Measurements from ENCODE around the gene TMEM130.

TMEM130 gene

GRCh38 chr7:98869597-98870120 lies at the start of gene TMEM130:
TMEM130 (minus strand) TSS chr7:98870014; CDS start chr7:98869861, 153 bp downstream.
- no peak for DNase-seq (ENCODE audit: low spot score)

- DNase-seq (ENCODE audit: low spot score) = no peak
Observed at GRCh38 chr7:98917331-98917730, 47.5 kb upstream of the TMEM130 start.

DNA sequence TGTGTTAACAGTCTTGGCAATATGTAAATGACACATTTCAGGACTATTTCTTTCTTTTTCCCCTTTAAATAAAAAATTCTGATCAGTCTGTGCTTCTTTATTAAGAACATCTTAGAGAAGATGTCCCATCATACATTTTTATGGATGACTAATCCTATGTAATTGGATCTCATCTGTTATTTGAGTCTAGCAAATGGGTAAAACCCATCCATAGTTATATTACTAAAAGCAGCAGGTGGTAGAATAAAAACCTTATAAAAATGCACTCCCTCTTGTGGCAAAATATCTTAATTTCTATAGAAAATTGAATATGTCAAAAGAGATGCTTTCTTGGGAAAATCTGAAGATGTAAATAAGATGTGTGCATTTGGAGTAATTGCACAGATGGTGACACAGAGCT lies 43.8 kb upstream of the TMEM130 start:
- no peak for DNase-seq (ENCODE audit: low spot score)

DNA sequence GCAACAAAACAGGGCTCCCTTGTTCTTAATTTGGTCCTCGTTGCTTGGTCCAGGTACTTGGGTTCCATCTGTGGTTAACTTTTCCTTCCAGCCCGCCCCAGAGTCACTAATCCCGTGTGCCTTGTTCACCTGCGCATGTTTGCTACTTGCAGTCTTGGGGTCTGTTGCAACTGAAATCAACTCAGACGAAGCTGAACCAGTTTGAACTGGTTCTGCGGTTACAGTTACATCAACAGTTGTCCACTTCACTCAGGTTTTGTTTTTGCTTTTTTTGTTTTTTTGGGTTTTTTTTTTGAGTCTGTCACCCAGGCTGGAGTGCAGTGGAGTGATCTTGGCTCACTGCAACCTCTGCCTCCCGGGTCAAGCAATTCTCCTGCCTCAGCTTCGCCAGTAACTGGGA lies 43.2 kb upstream of the TMEM130 start:
- DNase-seq (ENCODE audit: low spot score) = no peak

DNA sequence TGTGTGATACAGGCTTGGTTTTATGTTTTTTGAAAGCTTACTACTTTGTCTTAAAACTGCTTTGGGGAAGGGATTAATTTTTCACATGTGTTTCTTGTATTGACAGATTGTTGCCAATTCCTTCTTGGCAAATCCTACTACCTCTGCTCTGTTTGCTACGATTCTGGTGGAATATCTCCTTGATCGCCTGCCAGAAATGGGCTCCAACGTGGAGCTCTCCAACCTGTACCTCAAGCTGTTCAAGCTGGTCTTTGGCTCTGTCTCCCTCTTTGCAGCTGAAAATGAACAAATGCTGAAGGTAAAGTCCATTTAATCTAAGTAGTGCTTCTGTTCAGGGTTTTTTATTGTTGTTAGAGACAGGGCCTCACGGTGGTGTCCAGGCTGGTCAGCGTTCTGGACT lies 42.1 kb upstream of the TMEM130 start:
- DNase-seq (ENCODE audit: low spot score) = no peak

DNA sequence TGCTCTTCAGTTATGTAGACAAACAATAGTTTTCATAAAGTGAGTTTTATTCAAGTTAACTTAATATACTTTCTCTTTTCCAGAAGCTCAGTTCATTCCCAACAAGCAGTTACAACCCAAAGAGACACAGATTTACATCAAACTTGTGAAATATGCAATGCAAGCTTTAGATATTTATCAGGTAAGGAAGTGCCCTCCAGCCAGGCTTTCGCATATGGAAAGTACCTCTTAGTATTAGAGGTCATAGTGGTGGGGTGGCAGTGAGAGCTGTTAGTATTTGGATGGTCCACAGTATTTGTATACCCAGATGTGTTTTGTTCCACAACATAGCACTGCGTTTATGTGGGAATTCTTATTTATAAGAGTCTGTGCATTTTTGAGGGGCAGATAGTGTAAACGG lies 40.6 kb upstream of the TMEM130 start:
- DNase-seq (ENCODE audit: low spot score) = no peak

- DNase-seq (ENCODE audit: low spot score) = no peak
Observed at GRCh38 chr7:98909487-98909886, 39.7 kb upstream of the TMEM130 start.

GRCh38 chr7:98908585-98908984 lies 38.8 kb upstream of the TMEM130 start:
- no peak for DNase-seq (ENCODE audit: low spot score)

GRCh38 chr7:98907570-98907969 lies 37.8 kb upstream of the TMEM130 start:
- no peak for DNase-seq (ENCODE audit: low spot score)

DNA sequence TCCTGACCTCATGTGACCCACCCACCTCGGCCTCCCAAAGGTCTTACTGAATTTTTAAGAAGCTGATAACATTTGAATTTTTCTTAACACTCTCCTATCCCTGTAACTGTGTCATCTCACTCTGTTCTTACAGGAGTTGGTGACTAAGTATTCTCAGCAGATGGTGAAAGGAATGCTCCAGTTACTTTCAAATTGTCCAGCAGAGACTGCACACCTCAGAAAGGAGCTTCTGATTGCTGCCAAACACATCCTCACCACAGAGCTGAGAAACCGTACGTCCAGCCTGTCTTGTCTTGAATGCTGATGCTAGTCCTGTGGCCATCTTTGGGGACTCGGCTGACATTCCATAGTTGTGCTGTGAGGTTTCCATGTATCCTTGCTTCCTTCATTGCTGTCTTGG lies 33.4 kb upstream of the TMEM130 start:
- no peak for DNase-seq (ENCODE audit: low spot score)

GRCh38 chr7:98902523-98902922 lies 32.7 kb upstream of the TMEM130 start:
- DNase-seq (ENCODE audit: low spot score) = no peak

GRCh38 chr7:98900815-98901214 lies 31.0 kb upstream of the TMEM130 start:
- no peak for DNase-seq (ENCODE audit: low spot score)

DNA sequence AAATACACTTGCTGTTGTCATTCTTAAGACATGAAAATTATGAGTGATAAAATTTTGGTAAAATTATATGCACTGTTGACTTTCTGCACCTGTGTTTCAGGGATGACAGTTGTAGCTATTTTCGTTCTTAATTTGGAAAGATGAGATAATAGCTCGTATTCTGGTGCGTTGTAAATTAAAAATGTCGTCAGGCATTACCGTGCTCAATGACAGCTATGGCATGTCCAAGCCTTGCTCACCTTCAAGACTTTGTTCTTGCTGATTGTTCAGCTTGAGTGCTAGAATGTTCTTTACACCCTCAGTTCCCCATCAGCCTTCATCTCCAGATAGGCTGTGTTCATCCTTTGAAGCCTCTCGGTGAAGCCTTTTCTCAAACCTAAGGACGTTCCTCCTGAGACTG lies 30.0 kb upstream of the TMEM130 start:
- DNase-seq (ENCODE audit: low spot score) = no peak

- no peak for DNase-seq (ENCODE audit: low spot score)
Observed at GRCh38 chr7:98892609-98893008, 22.8 kb upstream of the TMEM130 start.

DNA sequence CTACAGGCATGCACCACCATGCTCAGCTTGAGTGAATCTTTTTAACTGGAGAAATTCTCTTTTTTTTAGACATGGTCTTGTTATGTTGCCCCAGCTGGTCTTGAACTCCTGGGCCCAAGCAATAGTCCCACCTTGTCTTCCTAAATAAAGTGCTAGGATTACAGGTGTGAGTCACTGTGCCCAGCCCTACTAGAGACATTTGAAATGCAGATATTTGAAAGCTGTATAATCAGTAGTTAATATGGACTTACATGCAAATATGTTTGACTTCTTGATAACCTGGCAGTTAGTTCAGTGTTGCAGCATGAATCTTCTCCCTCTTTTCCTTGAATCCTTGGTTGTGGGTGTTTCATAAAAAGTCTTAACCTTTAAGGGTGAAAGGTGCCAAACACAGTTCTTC lies 17.2 kb upstream of the TMEM130 start:
- no peak for DNase-seq (ENCODE audit: low spot score)

GRCh38 chr7:98884416-98884815 lies 14.6 kb upstream of the TMEM130 start:
- DNase-seq (ENCODE audit: low spot score) = no peak

DNA sequence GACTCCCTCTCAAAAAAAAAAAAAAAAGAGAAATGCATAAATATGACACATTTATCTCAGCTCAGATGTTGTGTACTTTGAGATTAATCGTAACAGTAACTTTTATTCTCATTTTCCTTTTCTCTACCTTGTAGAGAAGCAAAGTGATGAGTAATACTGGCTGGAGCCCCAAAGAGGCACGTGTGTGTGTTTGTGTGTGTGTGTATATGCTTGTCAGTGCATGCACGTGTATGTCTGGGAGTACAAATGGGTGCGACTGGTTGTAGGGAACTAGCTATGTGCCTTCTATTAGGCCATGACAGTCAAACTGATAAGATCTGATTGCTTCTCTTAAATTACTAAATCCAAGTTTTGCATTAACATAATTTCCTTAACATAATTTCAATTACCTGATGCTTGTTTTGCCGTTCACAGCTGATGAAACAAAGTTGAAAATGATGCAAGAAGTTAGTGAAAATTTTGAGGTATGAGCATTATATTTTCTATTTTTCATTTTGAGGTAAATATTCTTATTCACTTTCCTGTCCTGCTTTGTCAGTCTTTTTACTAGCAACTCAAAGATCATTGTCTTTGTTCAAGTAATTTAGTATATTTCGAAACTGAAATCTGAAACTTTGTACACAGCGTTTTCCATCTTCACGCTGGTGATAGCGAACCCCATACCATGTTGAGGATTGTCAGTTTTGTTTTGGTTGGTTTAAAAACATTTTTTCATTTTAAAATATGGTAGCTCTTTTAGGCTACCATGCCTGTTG lies 11.9 kb upstream of the TMEM130 start:
- no peak for DNase-seq (ENCODE audit: low spot score)

GRCh38 chr7:98880485-98880884 lies 10.7 kb upstream of the TMEM130 start:
- no peak for DNase-seq (ENCODE audit: low spot score)

DNA sequence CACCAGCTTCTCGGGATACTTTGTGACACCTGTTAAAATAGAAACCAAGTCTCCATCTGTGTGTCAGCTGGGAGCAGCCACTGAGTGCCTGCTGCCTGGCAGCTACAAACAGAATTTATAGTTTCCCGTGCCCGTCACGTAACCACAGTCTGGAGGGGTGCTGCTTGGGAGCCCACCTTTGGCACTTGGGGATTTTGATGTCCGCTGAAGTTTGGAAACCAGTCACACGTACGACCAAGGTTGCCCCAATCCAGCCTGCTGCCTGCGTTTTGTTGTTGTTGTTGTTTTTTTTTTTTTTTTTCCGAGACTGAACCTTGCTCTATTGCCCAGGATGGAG lies 10.1 kb upstream of the TMEM130 start:
- no peak for DNase-seq (ENCODE audit: low spot score)

DNA sequence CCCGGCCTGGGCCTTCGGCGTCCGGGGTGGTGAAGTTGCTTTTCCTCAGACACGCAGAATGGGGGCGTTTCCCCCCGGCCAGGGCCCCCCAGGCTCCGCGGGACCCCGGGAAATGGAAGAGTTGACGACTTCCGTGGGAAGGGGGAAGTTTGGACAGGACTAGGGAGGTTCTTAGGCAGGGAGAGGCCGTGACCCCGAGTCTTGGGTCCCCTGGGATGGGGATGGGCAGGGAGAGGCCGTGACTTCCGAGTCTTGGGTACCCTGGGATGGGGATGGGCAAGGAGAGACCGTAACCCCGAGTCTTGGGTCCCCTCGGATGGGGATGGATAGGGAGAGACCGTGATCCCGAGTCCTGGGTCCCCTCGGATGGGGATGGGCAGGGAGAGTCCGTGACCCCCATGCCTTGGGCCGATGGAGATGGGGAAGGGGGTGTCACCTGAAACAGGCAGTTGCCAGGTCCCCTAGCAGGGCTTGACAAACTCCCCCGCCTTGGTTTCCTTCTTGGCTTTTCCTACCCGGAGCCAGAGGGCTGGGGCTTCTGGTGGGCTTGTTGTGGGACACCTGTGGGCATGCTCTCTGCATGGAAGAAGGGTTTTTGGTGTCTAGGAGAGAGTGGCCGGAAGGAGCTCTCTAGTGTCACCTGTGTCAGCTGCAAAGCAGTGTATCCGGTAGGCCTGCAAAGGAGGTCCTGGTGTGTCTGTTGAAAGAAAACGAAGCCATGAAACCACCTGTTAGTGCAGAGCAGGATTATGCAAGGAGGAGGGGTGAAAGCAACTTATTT lies 9.6 kb upstream of the TMEM130 start:
- peak; percentile 75 for DNase-seq (ENCODE audit: low spot score)

DNA sequence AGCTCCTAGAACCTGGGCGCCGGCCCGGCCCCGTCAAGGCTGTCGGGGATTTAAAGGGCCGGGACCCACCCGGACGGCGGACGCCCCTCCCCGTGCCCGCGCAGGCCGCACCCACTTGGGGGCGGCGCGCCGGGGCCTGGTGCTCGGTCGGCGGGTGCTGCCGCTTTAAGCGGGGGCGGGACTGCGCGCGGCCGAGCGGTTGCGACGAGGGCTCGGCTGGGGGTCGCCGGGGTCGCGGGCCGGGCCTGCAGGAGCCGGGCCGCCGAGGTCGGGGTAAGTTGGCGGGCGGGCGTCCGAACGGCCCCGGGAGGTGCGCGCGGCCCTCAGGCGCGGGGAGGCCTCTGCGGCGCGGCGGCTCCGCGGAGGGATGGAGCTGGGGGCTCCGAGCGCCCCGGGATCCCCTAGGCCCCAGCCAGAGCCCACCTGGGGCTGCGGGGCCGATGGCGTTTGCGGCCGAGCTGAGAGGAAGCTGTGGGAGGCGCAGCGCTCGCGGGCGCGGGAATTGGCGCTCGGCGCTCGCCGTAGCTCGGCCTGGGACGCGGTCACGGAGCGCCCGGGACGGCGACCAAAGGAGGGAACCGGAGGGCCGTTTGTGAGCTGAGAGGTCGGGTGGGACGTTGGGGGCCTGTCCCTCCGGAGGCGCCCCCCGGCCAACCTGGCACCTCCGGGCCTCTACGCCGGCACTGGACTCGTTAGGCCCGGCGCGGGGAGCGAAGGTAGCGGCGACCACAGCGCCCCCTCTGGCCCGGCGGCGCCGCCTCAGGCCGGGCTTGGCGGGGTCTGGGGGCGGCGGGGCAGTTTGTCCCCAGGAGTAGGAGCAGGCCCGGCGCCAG lies 8.8 kb upstream of the TMEM130 start, which contains the start of gene TRRAP:
Gene TRRAP (plus strand): TSS at position 168 of the 833 bp plus-strand sequence. CDS start 2,619 bp downstream, outside the sequence.
- peak; percentile 82 for DNase-seq (ENCODE audit: low spot score)

- DNase-seq (ENCODE audit: low spot score) = no peak
Observed at GRCh38 chr7:98877692-98878364, 8.0 kb upstream of the TMEM130 start.
